Measurements from ENCODE around the gene PTPN22.

Gene PTPN22

DNA sequence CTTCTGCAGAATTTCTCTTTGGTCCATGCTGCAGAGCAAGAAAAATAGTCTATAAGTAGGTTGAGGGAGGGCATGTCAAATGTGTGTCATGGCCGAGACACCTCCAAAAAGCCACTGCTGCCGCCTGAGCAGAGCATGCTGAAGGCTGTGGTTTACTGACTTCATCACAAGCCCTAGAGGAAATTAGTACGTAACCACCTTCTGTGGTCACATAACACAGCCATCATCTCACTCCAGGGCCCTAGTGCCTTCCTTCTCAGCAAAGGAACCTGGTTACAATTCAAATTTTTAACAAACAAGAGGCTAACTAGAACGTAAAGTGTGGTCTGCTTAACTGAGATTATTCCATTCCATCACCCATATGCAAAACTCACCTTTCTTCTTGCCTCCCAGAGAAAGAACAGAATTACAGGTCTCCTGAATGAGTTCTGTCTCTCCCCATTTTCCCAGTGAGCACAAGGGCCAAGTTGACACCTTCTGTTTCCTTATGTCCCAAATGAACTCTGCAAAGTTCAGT, at the start of gene PTPN22:
Gene PTPN22, minus strand, starts transcription at position 116 of the 517 bp plus-strand sequence.
- DNase-seq, result peak; percentile 86

DNA sequence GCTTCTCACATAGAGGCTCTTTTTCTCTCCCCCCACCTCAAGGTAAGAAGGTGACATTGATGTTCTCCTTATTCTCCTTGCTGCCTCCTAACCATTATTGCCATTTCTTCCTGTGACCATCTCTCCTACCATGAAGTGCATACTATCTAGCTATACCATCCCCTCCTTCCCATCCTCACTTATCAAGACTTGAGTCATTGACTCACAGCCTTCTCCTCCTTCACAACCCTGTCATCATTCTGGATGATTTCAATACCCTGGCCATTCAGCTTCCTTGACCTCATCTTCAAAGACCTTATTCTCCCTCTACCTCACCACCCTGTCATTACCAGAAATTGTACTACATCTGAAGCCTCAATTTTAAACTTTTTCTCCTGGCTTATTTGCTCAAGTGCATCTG, 46.7 kb upstream of the PTPN22 start:
- DNase-seq, result no peak

DNA sequence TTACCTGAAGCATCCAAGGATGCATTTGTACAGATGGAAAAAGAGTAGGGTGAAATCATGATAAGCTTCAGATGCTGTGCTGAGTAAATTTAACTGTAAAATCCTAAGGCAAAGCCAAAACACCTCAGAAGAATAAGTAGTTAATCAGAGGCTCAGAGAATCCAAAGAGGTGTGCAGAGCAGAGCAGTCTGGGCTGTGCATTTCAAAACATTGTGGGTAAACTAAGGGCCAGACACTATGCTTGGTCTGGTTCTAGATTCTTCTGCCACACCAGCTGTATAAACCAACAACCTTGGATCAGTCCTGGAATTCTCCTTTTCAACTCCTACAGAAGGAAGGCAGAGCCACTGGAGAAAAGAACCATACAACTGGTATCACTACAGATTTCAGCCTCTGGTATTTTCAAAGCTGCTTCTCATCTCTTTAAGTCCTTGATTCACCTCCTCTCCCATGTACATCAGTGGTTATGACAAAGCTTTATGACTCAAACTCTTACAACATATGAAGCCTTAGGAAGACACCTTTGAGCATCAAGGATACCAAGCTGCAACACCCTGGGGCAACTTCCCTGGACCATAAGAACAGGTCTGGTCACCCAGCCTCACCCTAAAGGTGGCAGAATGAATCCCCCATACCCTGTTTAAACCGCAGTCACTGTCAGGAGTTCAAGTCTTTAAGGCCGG, 46.0 kb upstream of the PTPN22 start:
- DNase-seq, result no peak

DNA sequence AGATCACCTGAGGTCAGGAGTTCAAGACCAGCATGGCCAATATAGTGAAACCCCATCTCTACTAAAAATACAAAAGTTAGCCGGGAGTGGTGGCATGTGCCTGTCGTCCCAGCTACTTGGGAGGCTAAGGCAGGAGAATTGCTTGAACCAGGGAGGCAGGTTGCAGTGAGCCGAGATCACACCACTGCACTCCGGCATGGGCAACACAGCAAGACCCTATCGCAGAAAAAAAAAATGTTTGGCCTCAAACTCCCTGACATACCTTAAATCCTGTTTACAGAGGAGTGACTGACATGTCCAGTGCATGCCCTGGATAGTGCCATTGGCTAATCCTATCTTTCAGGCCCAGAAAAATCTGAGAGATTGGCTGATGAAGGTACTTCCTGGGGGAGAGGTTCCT, 45.5 kb upstream of the PTPN22 start:
- DNase-seq, result no peak

DNA sequence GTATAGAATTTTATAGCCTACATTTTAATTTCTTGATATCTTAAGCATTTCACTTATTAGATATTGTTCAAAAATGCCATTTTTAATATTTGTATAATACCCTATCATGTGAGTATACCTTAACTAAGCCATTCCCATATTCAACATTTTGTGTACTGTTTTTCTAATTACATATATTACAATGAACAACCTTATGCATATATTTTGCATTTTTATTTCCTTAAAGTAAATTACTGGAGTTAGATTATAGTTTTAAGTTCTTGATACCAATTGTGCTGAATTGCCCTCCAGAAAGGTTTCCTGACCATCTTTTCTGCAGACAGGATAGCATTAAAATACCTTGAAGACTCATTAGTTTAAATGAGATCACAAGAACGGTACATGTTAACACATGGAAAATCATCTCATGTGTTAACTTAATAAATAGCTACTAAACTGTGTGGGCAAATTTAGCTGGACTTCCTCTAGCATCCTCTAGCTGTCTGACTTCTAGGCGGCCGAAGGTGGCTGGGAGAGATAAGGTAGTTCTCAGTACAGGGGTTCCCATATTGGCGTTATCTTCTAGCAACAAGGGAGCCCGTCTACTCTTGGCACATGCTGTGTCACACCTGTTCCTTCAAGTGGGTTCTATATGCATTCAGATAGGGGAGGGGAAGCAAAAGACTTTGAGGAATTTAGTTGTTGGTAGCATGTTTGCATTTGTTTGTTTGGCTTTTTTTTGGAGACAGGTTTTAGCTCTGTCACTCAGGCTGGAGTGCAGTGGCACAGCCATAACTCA, 42.6 kb upstream of the PTPN22 start:
- no peak for DNase-seq

DNA sequence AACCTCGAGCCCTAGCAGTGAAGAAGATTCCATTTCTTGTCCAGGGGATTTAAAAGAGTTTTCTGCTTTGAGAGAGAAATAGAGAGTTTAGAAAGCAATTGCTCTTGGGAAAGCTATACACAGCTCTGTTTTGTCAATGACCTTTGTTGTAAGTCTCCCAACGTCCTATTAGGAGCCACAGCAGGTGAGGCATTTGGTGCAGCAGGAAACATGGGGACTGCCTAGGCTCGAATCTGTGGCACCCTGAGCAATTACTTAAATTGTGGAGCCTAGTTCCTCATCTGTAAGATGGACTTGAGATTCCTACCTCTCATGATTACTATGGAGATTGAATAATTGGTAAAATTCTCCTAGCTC, 41.8 kb upstream of the PTPN22 start:
- no peak for DNase-seq

DNA sequence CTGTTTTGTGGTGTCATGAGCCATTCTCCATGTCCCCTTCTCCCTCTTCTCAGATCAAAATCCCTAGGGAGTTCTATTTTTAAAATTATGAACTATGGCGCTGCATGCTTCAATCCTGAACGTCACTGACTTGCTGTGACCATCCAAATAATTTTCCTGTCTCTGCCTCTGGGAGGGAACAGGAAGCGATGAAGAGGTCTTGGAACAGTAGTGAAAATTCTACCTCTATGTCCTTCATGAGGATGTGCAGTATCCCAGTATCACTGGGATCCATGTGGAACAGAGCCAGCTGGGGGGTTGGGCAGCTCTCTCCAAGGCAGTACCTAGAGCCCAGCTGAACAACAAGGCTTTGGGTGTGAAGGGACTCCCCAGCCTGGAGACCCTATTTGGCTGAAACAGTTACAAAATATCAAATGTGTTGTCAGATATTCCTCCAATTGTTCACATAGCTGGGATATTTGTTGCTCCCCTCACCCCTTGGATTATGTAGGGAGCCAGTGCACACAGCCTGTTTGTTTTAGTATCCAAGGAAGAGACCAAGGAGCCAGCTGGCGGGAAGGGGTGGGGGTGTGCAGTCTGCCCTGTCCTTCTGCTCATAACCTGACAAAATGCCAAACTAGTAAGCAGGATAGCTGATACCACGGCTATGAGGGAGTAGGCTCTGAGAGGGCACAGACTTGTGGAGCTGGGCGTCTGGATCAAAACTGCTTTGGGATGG, 41.2 kb upstream of the PTPN22 start:
- DNase-seq, result no peak

DNA sequence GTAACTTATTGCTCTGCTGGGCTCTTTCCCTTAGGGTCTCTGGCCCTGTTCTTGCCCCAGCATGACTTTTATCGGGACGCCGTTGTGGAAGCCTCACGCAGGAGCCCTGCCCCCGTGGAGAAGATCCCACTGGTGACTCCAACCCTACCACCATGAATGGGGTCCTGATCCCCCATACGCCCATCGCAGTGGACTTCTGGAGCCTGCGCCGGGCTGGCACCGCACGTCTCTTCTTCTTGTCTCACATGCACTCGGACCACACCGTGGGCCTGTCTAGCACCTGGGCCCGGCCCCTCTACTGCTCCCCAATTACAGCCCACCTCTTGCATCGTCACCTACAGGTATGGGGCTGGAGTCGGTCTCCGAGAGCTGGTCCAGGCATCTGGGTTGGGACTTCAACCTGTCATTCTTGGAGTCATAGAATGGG, 33.9 kb upstream of the PTPN22 start:
- DNase-seq, result no peak

DNA sequence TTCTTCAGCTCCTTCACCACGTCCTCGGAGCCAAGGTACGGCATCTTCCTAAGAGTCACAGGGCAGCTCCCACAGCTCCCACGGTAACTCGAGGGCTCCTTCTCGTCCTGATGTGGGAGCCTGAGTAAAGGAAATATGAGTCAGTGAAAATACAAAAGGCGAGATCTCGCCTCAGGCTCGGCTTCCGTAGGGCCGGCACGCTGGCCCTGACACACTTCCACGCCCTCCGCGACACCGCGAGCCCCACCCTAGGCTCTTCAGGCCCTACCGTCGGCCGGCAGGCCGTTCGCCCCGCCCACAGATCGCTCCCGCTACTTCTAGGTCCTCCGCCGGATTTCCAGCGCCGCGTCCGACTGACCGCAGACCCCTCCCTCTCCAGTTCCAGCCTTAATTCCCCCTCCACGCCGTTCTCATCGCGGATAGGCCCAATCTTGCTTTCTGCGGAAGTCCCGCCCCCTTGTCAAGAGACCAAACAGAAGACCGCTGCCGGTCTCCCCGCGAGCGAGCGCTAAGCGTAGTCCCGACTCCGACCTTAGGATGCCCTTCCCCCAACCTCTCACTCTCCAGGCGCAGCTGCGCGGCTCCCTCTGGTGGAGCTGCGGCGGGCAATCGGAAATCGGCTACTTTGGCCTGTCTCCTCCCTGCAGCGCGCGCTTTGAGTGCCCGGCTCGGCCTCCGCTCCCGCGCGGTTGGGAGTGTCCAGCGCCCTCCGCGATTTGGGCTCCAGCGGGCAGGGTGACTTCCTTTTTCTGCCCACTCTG, 33.3 kb upstream of the PTPN22 start, which contains the start of the genes AP4B1 and DCLRE1B:
Gene AP4B1, minus strand, starts transcription at position 126 of the 761 bp plus-strand sequence. Its CDS starts 82 bp downstream, at position 44.
Gene DCLRE1B, plus strand, starts transcription at position 653 of the 761 bp plus-strand sequence. CDS start 261 bp downstream, outside the sequence.
- peak; percentile 99 for DNase-seq

DNA sequence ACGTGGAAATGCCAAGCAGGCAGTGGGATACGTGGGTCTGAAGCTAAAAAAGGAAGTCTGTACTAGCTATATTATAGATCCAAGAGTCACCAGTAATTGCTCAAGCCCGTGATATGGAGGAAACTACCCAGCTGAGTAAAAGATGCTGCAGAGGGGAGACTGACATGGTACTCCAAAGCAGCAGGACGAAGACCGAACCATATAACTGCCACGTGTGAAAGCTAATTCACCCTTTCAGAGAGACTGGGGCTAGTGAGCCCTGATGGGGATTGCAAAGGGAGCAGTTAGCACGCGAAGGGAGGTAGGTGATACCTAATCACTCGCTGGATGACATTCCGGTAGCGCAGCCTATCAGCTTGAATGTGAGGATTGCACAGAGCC, 32.8 kb upstream of the PTPN22 start:
- DNase-seq, result no peak

DNA sequence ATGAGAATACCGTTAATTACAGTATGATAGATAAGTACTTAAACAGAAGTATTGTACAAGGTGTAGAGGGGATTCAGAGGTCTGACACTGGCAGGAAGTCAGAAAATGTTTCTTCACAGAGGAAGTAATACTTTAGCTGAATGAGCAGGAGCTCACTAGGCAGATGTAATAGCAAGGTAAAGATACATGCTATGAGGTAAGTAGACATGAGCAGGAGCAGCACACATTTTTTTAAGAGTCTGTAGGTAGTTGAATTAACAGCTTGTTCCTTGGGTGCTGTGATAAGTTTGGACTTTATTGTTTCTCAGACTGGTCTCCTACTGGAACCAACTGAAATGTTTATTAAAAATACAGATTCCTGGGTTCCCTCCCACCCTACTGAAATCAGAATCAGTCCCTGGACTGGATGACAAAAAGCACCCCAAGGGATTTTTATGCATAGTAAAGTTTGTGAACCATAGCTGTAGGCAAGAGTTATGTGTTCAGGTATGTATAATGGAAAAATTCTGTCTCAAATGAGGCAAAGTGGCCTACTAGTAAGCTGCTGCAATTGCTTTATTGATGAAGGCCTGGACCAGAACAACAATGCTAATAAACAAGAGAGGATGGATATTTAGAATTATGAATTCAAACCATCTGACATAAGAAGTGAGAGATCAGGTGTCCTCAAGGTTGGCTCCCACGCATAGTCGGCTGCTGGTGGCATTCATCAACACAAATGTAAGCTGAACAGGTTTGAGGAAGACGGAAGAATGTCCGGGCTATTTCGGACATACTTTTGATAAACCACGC, 32.2 kb upstream of the PTPN22 start:
- DNase-seq, result no peak

DNA sequence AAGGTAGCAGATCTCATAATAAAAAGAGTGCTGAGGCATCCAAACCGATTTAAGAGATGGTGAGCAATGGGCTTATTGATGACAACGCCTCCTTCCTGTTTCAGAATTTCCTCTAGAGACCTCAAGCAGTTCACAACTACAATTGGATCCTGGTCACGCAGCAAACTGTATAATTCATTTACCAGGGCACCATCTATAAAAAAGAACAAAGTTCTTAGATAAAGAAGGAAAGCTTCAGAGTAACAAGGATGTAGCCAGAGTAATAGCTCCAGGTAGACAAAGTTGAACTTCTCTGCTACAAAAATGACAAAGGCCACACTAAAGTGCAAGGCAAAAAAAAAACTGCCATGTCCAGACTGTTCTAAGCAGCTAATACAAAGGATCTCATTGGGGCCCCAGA, 29.7 kb upstream of the PTPN22 start:
- no peak for DNase-seq

DNA sequence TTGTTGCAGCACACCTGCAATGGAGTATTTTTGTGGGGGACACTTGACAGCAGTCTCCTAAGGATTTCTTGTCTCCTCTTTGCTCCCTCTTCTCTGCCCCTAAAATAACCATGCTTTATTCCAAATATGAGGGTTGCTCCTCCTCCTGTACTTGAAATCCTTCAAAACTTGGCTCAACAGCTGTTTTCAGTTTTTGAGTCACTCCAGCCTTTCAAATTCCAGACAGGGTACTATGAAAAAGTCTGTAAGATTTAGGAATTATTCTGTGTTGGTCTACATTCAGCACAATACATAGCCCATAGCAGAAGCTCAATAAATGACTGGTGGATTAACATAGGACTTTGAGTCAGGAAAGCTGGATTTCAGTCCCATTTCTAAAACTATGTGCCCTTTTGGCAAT, 27.6 kb upstream of the PTPN22 start:
- DNase-seq, result no peak

DNA sequence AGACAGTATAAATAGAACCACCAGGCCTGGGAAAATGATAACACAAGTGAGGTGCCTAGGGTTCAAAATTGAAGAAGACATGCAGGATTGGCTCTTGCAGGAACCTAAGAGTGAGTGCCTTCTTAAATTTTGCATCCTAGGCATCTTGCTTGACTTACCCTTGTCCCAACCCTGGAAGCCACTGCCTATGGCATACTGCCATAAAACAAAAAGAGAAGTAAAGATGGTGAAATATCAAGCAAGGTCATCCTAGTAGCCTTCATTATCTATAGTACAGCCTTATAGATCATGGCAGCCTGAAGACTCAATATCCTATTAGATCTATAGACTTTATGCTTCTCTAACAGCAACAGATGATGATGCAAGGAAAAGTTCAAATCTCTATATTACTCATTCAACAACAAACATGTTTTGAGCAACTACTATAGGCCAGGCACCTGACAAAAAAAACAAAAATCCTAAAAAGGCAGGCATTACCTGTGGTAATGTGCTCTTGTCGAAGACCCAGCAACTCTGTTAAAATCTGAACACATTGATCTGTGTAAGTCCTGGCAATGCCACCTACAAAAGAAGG, 26.8 kb upstream of the PTPN22 start:
- no peak for DNase-seq

DNA sequence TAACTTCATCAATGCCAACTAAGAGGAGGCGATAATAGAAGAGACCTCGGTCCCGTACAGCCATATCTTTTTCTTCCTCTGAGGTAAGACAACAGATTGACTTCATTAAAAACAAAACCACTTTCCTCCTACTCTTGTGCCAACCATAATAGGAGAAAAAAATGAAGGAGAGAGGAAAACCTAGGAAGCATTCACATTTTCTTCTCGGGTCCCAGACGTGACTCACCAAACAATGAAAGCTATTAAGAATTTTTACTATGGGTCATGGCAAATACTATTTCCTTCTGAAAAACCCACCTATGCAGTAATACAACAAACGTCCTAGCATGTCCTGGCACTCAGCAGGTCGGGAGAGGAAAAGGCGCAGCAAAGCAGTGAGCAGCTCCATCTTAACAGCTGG, 24.4 kb upstream of the PTPN22 start:
- no peak for DNase-seq

DNA sequence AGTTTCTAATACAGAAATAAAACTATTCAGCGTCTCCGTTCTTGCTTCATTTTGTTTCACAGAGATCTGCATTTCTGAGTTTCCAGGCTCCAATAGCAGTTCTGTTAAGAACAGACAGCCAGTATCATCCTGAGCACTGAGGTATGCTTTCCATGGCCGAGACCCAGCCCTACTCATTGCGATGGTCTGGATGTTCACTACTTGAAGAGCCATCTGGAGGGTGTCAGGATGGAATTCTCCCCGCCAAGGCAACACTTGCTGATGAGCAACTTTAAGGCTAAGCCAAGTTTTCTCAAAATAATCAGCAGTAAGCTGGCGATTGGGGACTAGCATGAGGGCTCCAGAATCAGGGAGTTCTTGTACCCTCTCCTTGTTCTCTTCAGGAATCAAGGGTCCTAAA, 23.6 kb upstream of the PTPN22 start:
- no peak for DNase-seq

DNA sequence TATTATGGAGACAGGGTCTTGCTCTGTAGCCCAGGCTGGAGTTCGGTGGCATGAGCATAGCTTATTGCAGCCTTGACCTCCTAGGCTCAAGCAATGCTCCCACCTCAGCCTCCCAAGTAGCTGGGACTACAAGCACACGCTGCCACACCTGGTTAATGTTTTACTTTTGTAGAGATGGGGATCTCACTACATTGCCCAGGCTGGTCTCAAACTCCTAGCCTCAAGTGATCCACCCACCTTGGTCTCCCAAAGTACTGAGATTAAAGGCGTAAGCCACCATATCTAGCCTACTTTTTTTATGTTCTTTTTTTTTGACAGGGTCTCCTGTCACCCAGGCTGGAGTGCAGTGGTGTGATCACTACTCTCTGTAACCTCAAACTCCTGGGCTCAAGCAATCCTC, 21.8 kb upstream of the PTPN22 start:
- DNase-seq, result no peak

DNA sequence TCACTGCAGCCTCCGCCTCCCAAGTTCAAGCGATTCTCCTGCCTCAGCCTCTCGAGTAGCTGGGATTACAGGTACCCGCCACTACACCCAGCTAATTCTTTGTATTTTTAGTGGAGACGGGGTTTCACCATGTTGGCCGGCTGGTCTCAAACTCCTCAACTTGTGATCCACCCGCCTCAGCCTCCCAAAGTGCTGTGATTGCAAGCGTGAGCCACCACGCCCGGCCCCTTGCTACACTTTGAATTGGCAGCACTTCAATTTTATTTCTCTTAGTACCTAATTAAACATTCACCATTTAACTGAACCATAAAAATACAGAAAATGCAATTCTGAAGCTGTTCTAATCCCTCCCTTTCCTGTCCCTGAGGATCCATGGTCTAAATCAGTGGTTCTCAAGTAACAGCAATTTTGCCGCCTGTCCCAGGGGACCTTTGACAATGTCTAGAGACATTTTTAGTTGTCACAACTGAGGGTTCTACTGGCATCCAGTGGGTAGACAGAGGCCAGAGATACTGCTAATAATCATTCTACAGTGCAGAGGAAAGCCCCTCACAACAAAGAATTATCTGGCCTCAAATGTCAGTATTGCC, 20.2 kb upstream of the PTPN22 start:
- no peak for DNase-seq

DNA sequence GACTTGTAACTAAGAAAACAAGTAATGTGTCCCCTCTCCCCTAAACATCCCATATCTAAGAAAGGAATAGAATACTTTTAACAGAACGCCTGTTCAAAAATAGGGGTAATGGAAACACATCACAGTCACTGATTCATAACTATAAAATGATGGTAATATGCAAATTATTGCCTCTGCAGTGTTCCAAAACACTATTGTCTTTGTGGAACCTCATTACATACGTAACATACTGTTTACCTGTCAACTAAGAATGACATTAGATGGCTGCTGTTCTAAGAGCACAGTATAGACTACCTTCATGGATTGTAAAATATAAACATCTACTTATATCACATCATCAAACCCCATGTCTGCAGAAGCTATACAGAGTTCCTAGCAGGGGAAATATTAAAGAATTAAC, 19.3 kb upstream of the PTPN22 start:
- DNase-seq, result no peak

DNA sequence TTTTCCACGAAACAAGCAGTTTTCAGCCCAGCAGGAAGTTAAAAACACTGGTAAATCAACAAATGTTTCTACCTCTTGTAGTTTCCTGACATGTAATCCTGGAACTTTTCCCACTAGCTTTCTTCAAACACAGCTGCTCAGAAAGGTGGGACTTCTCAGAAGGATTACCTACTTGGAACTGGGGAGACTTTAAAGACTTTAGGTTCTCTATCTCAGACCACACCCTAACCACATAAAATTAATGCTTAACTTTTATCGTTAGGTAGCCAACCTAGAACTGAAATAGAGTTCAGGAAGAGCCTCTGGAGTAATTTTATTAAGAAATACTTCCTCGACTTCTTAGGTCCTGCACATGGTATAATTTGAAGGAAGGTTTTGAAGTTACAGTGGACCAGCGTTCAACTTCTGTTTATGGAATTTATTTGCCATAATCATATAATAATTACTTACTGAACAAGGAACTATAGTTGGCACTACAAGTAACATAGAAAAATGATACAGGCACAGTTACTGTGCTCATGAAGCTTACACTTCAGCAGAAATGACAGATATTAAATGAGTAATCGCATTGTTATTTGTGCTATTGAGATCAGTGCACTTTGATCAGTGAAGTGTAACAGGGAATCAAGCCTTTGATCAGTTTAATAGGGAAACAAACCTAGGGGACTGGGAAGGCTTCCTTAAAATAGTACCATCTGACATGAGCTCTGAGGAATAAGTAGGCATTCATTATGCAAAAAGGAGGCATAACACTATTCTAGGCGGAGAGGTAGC, 16.1 kb upstream of the PTPN22 start, which contains the start of gene BCL2L15:
Gene BCL2L15, minus strand, starts transcription at position 180 of the 774 bp plus-strand sequence. CDS start 206 bp downstream, outside the sequence.
- DNase-seq, result no peak
